Measurements from ENCODE around the gene HYI.

GRCh38 chr1:43410571-43410970 is 43.2 kb downstream of the HYI start:
- no peak for TF ChIP-seq CTCF (IDR thresholded peaks at IDR 0.05 in 4 of 5, conservative IDR thresholded peaks at IDR 0.05 in 1 of 5)
- no peak for TF ChIP-seq POLR2A (IDR thresholded peaks at IDR 0.05)
